A673 (cell line): Measurements from ENCODE around the gene SLC1A6. TPM values are rescaled to one million over a fixed set of nuclear protein-coding genes. Genes with fewer than 3 reads are reported as not detected.

Source experiments
- BruUV-seq: library from RNA; stranded (reverse); fragments of 400-500 nt; replicated peaks from 2 replicates; lab custom pipeline; 2021; lab: Mats Ljungman, UMichigan
- CTCF ChIA-PET: fragments of 300-600 bp; sonication (Branson Sonifier 250); formaldehyde crosslinking; loops from one replicate; lab custom pipeline; 2022; ENCODE audit warnings: antibody characterized with exemption; lab: Charles Lee
- POLR2A ChIA-PET: fragments of 300-600 bp; sonication (Branson Sonifier 250); formaldehyde crosslinking; loops from one replicate; lab custom pipeline; 2022; ENCODE audit warnings: antibody characterized with exemption; ENCODE audit not compliant: low non-redundant PET; lab: Charles Lee
- DNase-seq: peaks from one replicate; pipeline ENCODE4 v3.0.0-alpha.2; 2015; ENCODE audit warnings: low spot score
- H3K27ac ChIP-seq: fragments of 200-600 bp; sonication (generic); 2 replicates; pipeline ENCODE4 v1.5.1; 2016; ENCODE audit warnings: mixed run types, low read depth, mild to moderate bottlenecking, mixed read lengths, antibody characterized with exemption, low read length; ENCODE audit not compliant: poor library complexity, severe bottlenecking
- H3K27me3 ChIP-seq: fragments of 200-600 bp; sonication (generic); replicated peaks from 2 replicates; pipeline ENCODE4 v1.6.1; 2017; ENCODE audit warnings: mixed run types, low read depth, mild to moderate bottlenecking, mixed read lengths, antibody characterized with exemption, low read length; ENCODE audit not compliant: insufficient read depth, poor library complexity
- H3K36me3 ChIP-seq: fragments of 200-600 bp; sonication (generic); 2 replicates; pipeline ENCODE4 v1.6.1; 2016; ENCODE audit warnings: mixed run types, mild to moderate bottlenecking, mixed read lengths, antibody characterized with exemption, low read length; ENCODE audit not compliant: insufficient read depth, poor library complexity, severe bottlenecking
- H3K4me1 ChIP-seq: fragments of 200-600 bp; sonication (generic); 2 replicates; pipeline ENCODE4 v1.6.1; 2017; ENCODE audit warnings: mixed run types, mild to moderate bottlenecking, mixed read lengths, antibody characterized with exemption, low read length; ENCODE audit not compliant: insufficient read depth, poor library complexity, severe bottlenecking
- H3K4me3 ChIP-seq: fragments of 200-600 bp; sonication (generic); 2 replicates; pipeline ENCODE4 v1.5.1; 2016; ENCODE audit warnings: low read depth, mixed run types, mild to moderate bottlenecking, mixed read lengths, low read length; ENCODE audit not compliant: poor library complexity, severe bottlenecking
- H3K9me3 ChIP-seq: fragments of 200-600 bp; sonication (generic); 2 replicates; pipeline ENCODE4 v1.6.1; 2016; ENCODE audit warnings: mixed run types, low read depth, mild to moderate bottlenecking, mixed read lengths, antibody characterized with exemption, low read length; ENCODE audit not compliant: poor library complexity, severe bottlenecking
- CTCF ChIP-seq: fragments of 300-800, 200-600 bp; sonication (generic); conservative IDR thresholded peaks from 2 replicates; pipeline ENCODE4 v1.5.1; 2017; ENCODE audit warnings: low read depth, mild to moderate bottlenecking, antibody characterized with exemption, low read length, moderate library complexity, mixed read lengths
- EZH2 ChIP-seq: fragments of 200-600 bp; sonication (generic); IDR thresholded peaks from 2 replicates; pipeline ENCODE4 v1.6.1; 2017; ENCODE audit warnings: borderline replicate concordance, low read depth, mild to moderate bottlenecking, mixed read lengths, antibody characterized with exemption, low read length; ENCODE audit not compliant: poor library complexity, severe bottlenecking
- intact Hi-C: fragments of 100-400 bp; cut with micrococcal nuclease; formaldehyde crosslinking; loops from one replicate; pipeline ENCODE4 v1.10.0; 2022; ENCODE audit not compliant: unreplicated experiment
- total RNA-seq: library from RNA; stranded (reverse); gene quantifications from 2 replicates; pipeline ENCODE4 v1.2.3, GENCODE V29; 2021

SLC1A6 gene
- total RNA-seq, 1 experiment from 2014 or later, result 0.26 TPM

- Histone ChIP-seq H3K36me3 (no peaks in the 10 kb centered on the region), H3K27ac (no peak overlapping the region), H3K4me3 (no peak overlapping the region), H3K9me3 (no peaks in the 10 kb centered on the region), H3K4me1 (no peaks in the 10 kb centered on the region), H3K27me3 (no peaks in the 10 kb centered on the region)
- TF ChIP-seq CTCF, result no peak
- no peak for TF ChIP-seq EZH2
- BruUV-seq, result no TSS peak
- POLR2A ChIA-PET, result no interaction called here
- DNase-seq, result no peak
- intact Hi-C loops, result no loop called here
- CTCF ChIA-PET, result no interaction called here
Observed at GRCh38 chr19:14968247-14968646, 11.4 kb downstream of the SLC1A6 start.

- H3K36me3 ChIP-seq, result no peaks in the 10 kb centered on the region
- H3K4me1 ChIP-seq, result no peaks in the 10 kb centered on the region
- H3K27me3 ChIP-seq, result no peaks in the 10 kb centered on the region
- no peaks in the 10 kb centered on the region for H3K9me3 ChIP-seq
- H3K27ac ChIP-seq, result no peak overlapping the region
- CTCF ChIA-PET, result no interaction called here
- H3K4me3 ChIP-seq, result no peak overlapping the region
- no peak for TF ChIP-seq EZH2
- no peak for TF ChIP-seq CTCF
- BruUV-seq, result no TSS peak
- no peak for DNase-seq
- intact Hi-C loops, result no loop called here
- POLR2A ChIA-PET, result no interaction called here
Observed at GRCh38 chr19:14961956-14962685, 17.5 kb downstream of the SLC1A6 start.

GRCh38 chr19:14959263-14959662 is 20.4 kb downstream of the SLC1A6 start:
- Histone ChIP-seq H3K9me3 (no peaks in the 10 kb centered on the region), H3K27ac (no peak overlapping the region), H3K4me3 (no peak overlapping the region), H3K36me3 (no peaks in the 10 kb centered on the region), H3K27me3 (no peaks in the 10 kb centered on the region), H3K4me1 (no peaks in the 10 kb centered on the region)
- TF ChIP-seq EZH2, result no peak
- no peak for TF ChIP-seq CTCF
- no TSS peak for BruUV-seq
- intact Hi-C loops, result no loop called here
- no peak for DNase-seq
- CTCF ChIA-PET, result no interaction called here
- POLR2A ChIA-PET, result no interaction called here
